B cell (primary cell): ENCODE measurements around the gene NKX6-2. TPM values are rescaled to one million over a fixed set of nuclear protein-coding genes. Genes with fewer than 3 reads are reported as not detected.

Experiments used
- ATAC-seq: fragments of 200-7000 bp; cut with Tn5 transposase; one replicate; pipeline ENCODE4 v1.10.0; 2021; ENCODE audit warnings: low read depth, mild to moderate bottlenecking, moderate number of reproducible peaks, moderate library complexity
- CTCF ChIA-PET: fragments of 350-600 bp; sonication (Branson Sonifier 250); formaldehyde crosslinking; loops from one replicate; lab custom pipeline; 2021; ENCODE audit warnings: antibody characterized with exemption, inconsistent platforms; lab: Charles Lee
- POLR2A ChIA-PET: fragments of 350-600 bp; sonication (Branson Sonifier 250); formaldehyde crosslinking; loops from one replicate; lab custom pipeline; 2021; ENCODE audit warnings: antibody characterized with exemption; lab: Charles Lee
- DNase-seq: peaks from one replicate; pipeline ENCODE4 v3.0.0; 2013
- H2AFZ ChIP-seq: 2 replicates; pipeline ENCODE4 v1.6.1; 2012; ENCODE audit warnings: mild to moderate bottlenecking, low read depth, low read length; ENCODE audit not compliant: insufficient read depth, poor library complexity, severe bottlenecking
- H3K27ac ChIP-seq, 2 donors: 1 replicate in 1 of 2; 2 replicates in 1 of 2; pipeline ENCODE4 v1.5.1; 2012 to 2013; ENCODE audit warnings: low read length in 2 of 2, mild to moderate bottlenecking in 2 of 2, moderate library complexity in 1 of 2
- H3K27me3 ChIP-seq, 4 experiments: fragments of 200-600 bp in 1 of 4; sonication (generic) in 1 of 4; replicated peaks in 1 of 4; 1 replicate in 2 of 4; 2 replicates in 2 of 4; pipeline versions ENCODE4 v1.6.1 to v1.7.0; 2013 to 2016; ENCODE audit warnings: low read length in 3 of 4, mild to moderate bottlenecking in 2 of 4, mixed read lengths in 1 of 4, moderate library complexity in 1 of 4; ENCODE audit not compliant: insufficient read depth in 4 of 4, control insufficient read depth in 3 of 4; ENCODE audit errors: control extremely low read depth in 1 of 4
- H3K36me3 ChIP-seq, 2 experiments: replicated peaks in 1 of 2; 1 replicate in 1 of 2; 2 replicates in 1 of 2; pipeline versions ENCODE4 v1.6.1 to v1.7.1; 2013; ENCODE audit warnings: low read length in 1 of 2; ENCODE audit not compliant: insufficient read depth in 2 of 2, control insufficient read depth in 1 of 2; ENCODE audit errors: control extremely low read depth in 1 of 2, extremely low read depth in 1 of 2
- H3K4me1 ChIP-seq, 2 donors: fragments of 200-600 bp in 1 of 2; sonication (generic) in 1 of 2; 1 replicate in 1 of 2; 2 replicates in 1 of 2; pipeline versions ENCODE4 v1.5.1 to v1.6.1; 2013 to 2017; ENCODE audit warnings: low read length in 2 of 2; ENCODE audit not compliant: control insufficient read depth in 2 of 2, insufficient read depth in 2 of 2
- H3K4me2 ChIP-seq: replicated peaks from 2 replicates; pipeline ENCODE3; 2012; ENCODE audit warnings: mild to moderate bottlenecking, low read depth, low read length; ENCODE audit not compliant: poor library complexity, severe bottlenecking
- H3K4me3 ChIP-seq, 5 experiments: fragments of 200-600 bp in 1 of 5; sonication (generic) in 1 of 5; 1 replicate in 3 of 5; 2 replicates in 2 of 5; pipeline versions ENCODE4 v1.5.1 to v1.7.0; 2011 to 2016; ENCODE audit warnings: low read length in 4 of 5, mild to moderate bottlenecking in 4 of 5, low read depth in 2 of 5, control low read depth in 1 of 5, moderate library complexity in 1 of 5; ENCODE audit not compliant: insufficient read depth in 1 of 5; ENCODE audit errors: control extremely low read depth in 1 of 5, extremely low read depth in 1 of 5
- H3K79me2 ChIP-seq: fragments of 200-600 bp; sonication (generic); one replicate; pipeline ENCODE4 v1.6.0; 2016; ENCODE audit warnings: low read length; ENCODE audit not compliant: control insufficient read depth, insufficient read depth
- H3K9ac ChIP-seq: fragments of 200-600 bp; sonication (generic); 2 replicates; pipeline ENCODE4 v1.6.1; 2017; ENCODE audit warnings: mild to moderate bottlenecking, low read length, moderate library complexity
- H3K9me3 ChIP-seq, 3 donors: one replicate each; pipeline versions ENCODE4 v1.6.1 to v1.7.1; 2013; ENCODE audit warnings: low read length in 2 of 3; ENCODE audit not compliant: control insufficient read depth in 2 of 3, insufficient read depth in 1 of 3; ENCODE audit errors: control extremely low read depth in 1 of 3
- H4K20me1 ChIP-seq: 2 replicates; pipeline ENCODE4 v1.6.0; 2012; ENCODE audit warnings: mild to moderate bottlenecking, low read length; ENCODE audit not compliant: insufficient read depth, control insufficient read depth, poor library complexity, severe bottlenecking
- H3K27ac Mint-ChIP-seq: one replicate; pipeline ENCODE4 v1.8.0; 2021; ENCODE audit warnings: mixed read lengths
- H3K27me3 Mint-ChIP-seq: one replicate; pipeline ENCODE4 v1.8.0; 2021; ENCODE audit warnings: mixed read lengths
- H3K4me1 Mint-ChIP-seq: one replicate; pipeline ENCODE4 v1.8.0; 2021; ENCODE audit warnings: mixed read lengths
- H3K4me3 Mint-ChIP-seq: one replicate; pipeline ENCODE4 v1.8.0; 2021; ENCODE audit warnings: mixed read lengths
- H3K9me3 Mint-ChIP-seq: one replicate; pipeline ENCODE4 v1.8.0; 2022; ENCODE audit warnings: mixed read lengths; ENCODE audit not compliant: insufficient read depth
- CTCF ChIP-seq: fragments of 200-600 bp; IDR thresholded peaks from one replicate; pipeline ENCODE4 v1.8.0; 2022; ENCODE audit warnings: antibody characterized with exemption, mild to moderate bottlenecking
- EZH2 ChIP-seq: IDR thresholded peaks from 2 replicates; pipeline ENCODE4 v1.6.1; 2012; ENCODE audit warnings: borderline replicate concordance, low read depth, mild to moderate bottlenecking, moderate library complexity, low read length; ENCODE audit not compliant: insufficient read depth, poor library complexity, severe bottlenecking
- WGBS: methylation state at CpG from one replicate; pipeline ENCODE4 v1.1.5; 2013; ENCODE audit warnings: missing lambda C conversion rate; ENCODE audit not compliant: insufficient coverage; 5-methylcytosine and 5-hydroxymethylcytosine counted together
- intact Hi-C: fragments of 100-400 bp; cut with micrococcal nuclease; formaldehyde crosslinking; loops from one replicate; pipeline ENCODE4 v1.10.0; 2022
- polyA plus RNA-seq: library from polyadenylated mRNA; depleted of rRNA; stranded (reverse); fragments of >200 nt; gene quantifications from 2 replicates; pipeline ENCODE4 v1.2.3, GENCODE V29; 2012
- total RNA-seq, 2 donors: library from RNA; stranded (reverse); fragments of 120-200 nt in 1 of 2; gene quantifications; 1 replicate in 1 of 2; 2 replicates in 1 of 2; pipeline versions ENCODE4 v1.2.3 to v1.2.4, GENCODE V29; 2013 to 2022

NKX6-2 gene
- total and polyA plus RNA-seq, 2 donors (not counting 1 experiment from before 2014, with no cell fraction given): not detected

- Mint-ChIP-seq H3K9me3 (no peaks in the 10 kb centered on the region), H3K27ac (no peak overlapping the region), H3K4me3 (no peak overlapping the region), H3K4me1 (no peaks in the 10 kb centered on the region), H3K27me3 (no peaks in the 10 kb centered on the region)
- Histone ChIP-seq H3K9me3 (peaks cover 0 to 23% (median 0%) of the 10 kb centered on the region in 3 donors), H3K4me1 (no peaks in the 10 kb centered on the region), H4K20me1 (peaks cover 36% of the 10 kb centered on the region), H3K4me2 (no peak overlapping the region), H2AFZ (no peak overlapping the region), H3K4me3 (no peak overlapping the region), H3K9ac (no peak overlapping the region), H3K79me2 (no peaks in the 10 kb centered on the region), H3K27ac (no peak overlapping the region), H3K36me3 (peaks cover 0 to 35% of the 10 kb centered on the region in 2 experiments), H3K27me3 (no peaks in the 10 kb centered on the region)
- ChIA-PET POLR2A (no interaction called here), CTCF (no interaction called here)
- ATAC-seq (no peak), DNase-seq (no peak)
- TF ChIP-seq EZH2 (no peak), CTCF (no peak)
- 97% methylated on average over 14 of the region's 14 CpGs for WGBS
- intact Hi-C loops: no loop called here
Measured at GRCh38 chr10:132777441-132777840, 8.5 kb downstream of the NKX6-2 start.

DNA sequence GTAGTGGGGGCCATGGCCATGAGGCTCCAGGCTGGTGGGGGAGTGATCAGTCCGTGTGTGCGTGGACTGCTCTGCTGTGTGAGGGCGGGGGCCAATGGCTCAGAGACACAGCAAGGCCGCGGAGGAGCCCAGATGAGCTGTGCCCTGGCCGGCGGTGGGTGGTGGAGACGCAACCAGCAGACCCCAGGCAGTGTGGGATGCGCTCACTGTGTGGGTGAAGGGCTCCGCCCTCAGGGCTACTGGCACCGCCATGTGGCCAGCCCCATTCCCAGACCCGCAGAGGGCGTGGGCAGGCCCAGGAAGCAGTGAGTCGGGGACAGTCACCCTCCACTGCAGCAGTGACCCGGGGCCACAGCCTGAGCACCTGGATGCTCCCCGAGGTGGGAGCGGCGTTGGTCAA, 9.1 kb downstream of the NKX6-2 start:
- H2AFZ ChIP-seq: no peak overlapping the region
- no peak overlapping the region for H3K9ac ChIP-seq
- peaks cover 0 to 18% (median 0%) of the 10 kb centered on the region in 3 donors for H3K9me3 ChIP-seq
- H3K4me3 Mint-ChIP-seq: no peak overlapping the region
- no peaks in the 10 kb centered on the region for H3K4me1 ChIP-seq
- H3K36me3 ChIP-seq: peaks cover 0 to 35% of the 10 kb centered on the region in 2 experiments
- ATAC-seq (no peak), DNase-seq (no peak)
- H4K20me1 ChIP-seq: peaks cover 36% of the 10 kb centered on the region
- CTCF ChIA-PET: no interaction called here
- TF ChIP-seq CTCF (no peak), EZH2 (no peak)
- no peak overlapping the region for H3K4me2 ChIP-seq
- 96% methylated on average over 18 of the region's 18 CpGs for WGBS
- no peak overlapping the region for H3K27ac Mint-ChIP-seq
- H3K9me3 Mint-ChIP-seq: no peaks in the 10 kb centered on the region
- H3K79me2 ChIP-seq: no peaks in the 10 kb centered on the region
- no peaks in the 10 kb centered on the region for H3K4me1 Mint-ChIP-seq
- H3K27ac ChIP-seq: no peak overlapping the region
- H3K27me3 ChIP-seq: no peaks in the 10 kb centered on the region
- H3K27me3 Mint-ChIP-seq: no peaks in the 10 kb centered on the region
- POLR2A ChIA-PET: no interaction called here
- intact Hi-C loops: no loop called here
- H3K4me3 ChIP-seq: no peak overlapping the region
